GM06990 (cell line): ENCODE results near the gene MYO7B.

ENCODE experiments used
- DNase-seq: peaks from one replicate; pipeline ENCODE4 v3.0.0-alpha.2; 2011; ENCODE audit not compliant: insufficient read length; ENCODE audit errors: extremely low read depth
- H3K27me3 ChIP-seq: replicated peaks from 2 replicates; pipeline ENCODE4 v1.6.0; 2011; ENCODE audit warnings: low read length; ENCODE audit not compliant: control insufficient read depth, insufficient read depth
- H3K36me3 ChIP-seq: 2 replicates; pipeline ENCODE4 v1.5.1; 2011; ENCODE audit warnings: low read length; ENCODE audit not compliant: control insufficient read depth, insufficient read depth
- H3K4me3 ChIP-seq: replicated peaks from 2 replicates; pipeline ENCODE4 v1.5.1; 2011; ENCODE audit warnings: low read depth, mild to moderate bottlenecking, control low read depth, low read length
- CTCF ChIP-seq: IDR thresholded peaks from 2 replicates; pipeline ENCODE4 v1.5.1; 2011; ENCODE audit warnings: low read length, control low read depth, mild to moderate bottlenecking, inconsistent platforms; ENCODE audit not compliant: insufficient read depth, poor library complexity, severe bottlenecking

The MYO7B gene

GRCh38 chr2:127655209-127656073, 120.0 kb downstream of the MYO7B start:
- no peak for TF ChIP-seq CTCF
- no peak for DNase-seq

GRCh38 chr2:127656569-127657231, 121.2 kb downstream of the MYO7B start:
- H3K36me3 ChIP-seq, result no peaks in the 10 kb centered on the region
- H3K4me3 ChIP-seq, result no peak overlapping the region
- H3K27me3 ChIP-seq, result 0 out of 2 replicates have a peak, but pooled peaks cover 2% of the 10 kb centered on the region
- DNase-seq, result no peak
- TF ChIP-seq CTCF, result no peak

More at GRCh38 chr2:127655209-127656073, 120.0 kb downstream of the MYO7B start:
- no peaks in the 10 kb centered on the region for H3K36me3 ChIP-seq
- 0 out of 2 replicates have a peak, but pooled peaks cover 2% of the 10 kb centered on the region for H3K27me3 ChIP-seq
- H3K4me3 ChIP-seq, result no peak overlapping the region

- Histone ChIP-seq H3K27me3 (0 out of 2 replicates have a peak, but pooled peaks cover 2% of the 10 kb centered on the region), H3K36me3 (no peaks in the 10 kb centered on the region), H3K4me3 (no peak overlapping the region)
- TF ChIP-seq CTCF, result no peak
- DNase-seq, result no peak
These were observed 121.7 kb downstream of the MYO7B start for GRCh38 chr2:127657232-127657595.

GRCh38 chr2:127658146-127658545, 122.7 kb downstream of the MYO7B start:
- no peak overlapping the region for H3K4me3 ChIP-seq
- peaks cover under 1% of the 10 kb centered on the region; the same call in 1 of the 2 replicates for H3K27me3 ChIP-seq
- H3K36me3 ChIP-seq, result no peaks in the 10 kb centered on the region
- TF ChIP-seq CTCF, result no peak
- no peak for DNase-seq

GRCh38 chr2:127658641-127659407, 123.3 kb downstream of the MYO7B start:
- Histone ChIP-seq H3K36me3 (no peaks in the 10 kb centered on the region), H3K27me3 (peaks cover 2% of the 10 kb centered on the region; the same call in 1 of the 2 replicates), H3K4me3 (no peak overlapping the region)
- DNase-seq, result no peak
- no peak for TF ChIP-seq CTCF
